PC-9 (cell line): ENCODE measurements around the gene UBE2E2.

Experiments used
- CTCF ChIP-seq: fragments of 200-600 bp; sonication (generic); conservative IDR thresholded peaks from 2 replicates; pipeline ENCODE4 v1.6.1; 2017; ENCODE audit warnings: mixed run types, antibody characterized with exemption, mild to moderate bottlenecking, moderate library complexity
- EZH2 ChIP-seq: fragments of 200-600 bp; sonication (generic); IDR thresholded peaks from 2 replicates; pipeline ENCODE4 v1.8.0; 2017; ENCODE audit warnings: antibody characterized with exemption, low read depth

GRCh38 chr3:23193831-23194230 is 9.3 kb upstream of the UBE2E2 start:
- TF ChIP-seq CTCF (no peak), EZH2 (no peak)
